GM12873 (cell line): ENCODE measurements around the gene ODAPH.

ENCODE experiments used
- TF ChIP-seq, protein P1 (sequence below): IDR thresholded peaks from 2 replicates; pipeline ENCODE4 v1.5.1; 2012; ENCODE audit warnings: low read depth, mild to moderate bottlenecking, moderate library complexity, low read length, control low read depth; ENCODE audit not compliant: insufficient read depth; ENCODE audit errors: missing control alignments

The ODAPH gene

GRCh38 chr4:75566911-75567310 is 11.0 kb downstream of the ODAPH start:
- TF ChIP-seq, protein P1, sequence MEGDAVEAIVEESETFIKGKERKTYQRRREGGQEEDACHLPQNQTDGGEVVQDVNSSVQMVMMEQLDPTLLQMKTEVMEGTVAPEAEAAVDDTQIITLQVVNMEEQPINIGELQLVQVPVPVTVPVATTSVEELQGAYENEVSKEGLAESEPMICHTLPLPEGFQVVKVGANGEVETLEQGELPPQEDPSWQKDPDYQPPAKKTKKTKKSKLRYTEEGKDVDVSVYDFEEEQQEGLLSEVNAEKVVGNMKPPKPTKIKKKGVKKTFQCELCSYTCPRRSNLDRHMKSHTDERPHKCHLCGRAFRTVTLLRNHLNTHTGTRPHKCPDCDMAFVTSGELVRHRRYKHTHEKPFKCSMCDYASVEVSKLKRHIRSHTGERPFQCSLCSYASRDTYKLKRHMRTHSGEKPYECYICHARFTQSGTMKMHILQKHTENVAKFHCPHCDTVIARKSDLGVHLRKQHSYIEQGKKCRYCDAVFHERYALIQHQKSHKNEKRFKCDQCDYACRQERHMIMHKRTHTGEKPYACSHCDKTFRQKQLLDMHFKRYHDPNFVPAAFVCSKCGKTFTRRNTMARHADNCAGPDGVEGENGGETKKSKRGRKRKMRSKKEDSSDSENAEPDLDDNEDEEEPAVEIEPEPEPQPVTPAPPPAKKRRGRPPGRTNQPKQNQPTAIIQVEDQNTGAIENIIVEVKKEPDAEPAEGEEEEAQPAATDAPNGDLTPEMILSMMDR, result no peak

DNA sequence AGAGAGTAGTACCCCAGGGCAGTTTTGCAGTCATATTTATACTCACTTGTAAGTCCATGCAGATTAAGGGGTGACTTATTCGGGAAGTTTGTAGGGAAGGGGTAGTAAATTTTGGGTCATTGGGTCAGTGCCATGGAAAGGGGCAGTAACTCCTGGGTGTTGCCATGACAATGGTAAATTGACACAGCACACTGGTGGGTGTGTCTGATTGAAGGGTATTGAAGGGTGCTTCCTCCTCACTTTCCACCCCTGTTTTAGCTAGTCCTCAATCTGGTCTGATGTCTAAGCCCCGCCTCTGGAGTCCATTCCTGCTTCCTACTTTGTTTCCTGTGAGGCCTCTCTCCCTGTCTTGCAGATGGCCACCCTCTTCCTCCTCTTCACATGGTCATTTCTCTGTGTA is 11.9 kb downstream of the ODAPH start:
- TF ChIP-seq, protein P1, result no peak

DNA sequence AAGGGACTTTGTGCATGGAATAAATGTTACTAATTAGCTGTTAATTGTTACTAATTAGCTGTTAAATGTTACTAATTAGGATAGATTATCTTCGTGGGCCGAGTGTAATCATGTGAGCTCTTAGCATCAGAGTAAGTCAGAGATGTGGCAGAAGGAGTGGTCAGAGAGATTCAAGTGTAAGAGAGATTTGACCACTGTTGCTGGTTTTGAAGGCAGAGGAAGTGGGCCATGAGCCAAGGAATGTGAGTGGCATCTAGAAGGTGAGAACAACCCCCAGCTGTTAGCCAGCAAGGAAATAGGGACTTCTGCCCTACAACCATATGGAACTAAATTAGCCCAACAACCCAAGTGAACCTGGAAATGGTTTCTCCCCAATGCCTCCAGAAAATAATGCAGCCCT is 28.2 kb downstream of the ODAPH start:
- TF ChIP-seq, protein P1, result no peak

DNA sequence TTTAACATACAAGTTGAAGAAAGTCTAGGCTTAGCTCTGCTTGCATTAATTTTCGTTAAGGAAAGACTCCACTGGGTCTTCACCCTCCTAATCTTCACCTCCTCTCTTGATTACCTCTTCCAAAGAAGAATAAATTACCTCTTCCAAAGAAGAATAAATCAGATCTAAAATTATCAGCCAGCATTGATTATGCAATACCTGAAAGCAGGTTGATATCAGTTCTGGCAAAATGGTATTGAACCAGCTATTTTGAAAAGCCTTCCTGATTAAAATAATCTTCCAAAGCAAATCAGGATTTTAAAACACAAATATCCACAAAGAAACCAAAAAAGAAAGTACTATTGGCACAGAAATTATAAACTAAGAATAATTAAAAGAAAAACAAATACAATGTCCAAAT is 37.5 kb downstream of the ODAPH start:
- TF ChIP-seq, protein P1, result no peak

DNA sequence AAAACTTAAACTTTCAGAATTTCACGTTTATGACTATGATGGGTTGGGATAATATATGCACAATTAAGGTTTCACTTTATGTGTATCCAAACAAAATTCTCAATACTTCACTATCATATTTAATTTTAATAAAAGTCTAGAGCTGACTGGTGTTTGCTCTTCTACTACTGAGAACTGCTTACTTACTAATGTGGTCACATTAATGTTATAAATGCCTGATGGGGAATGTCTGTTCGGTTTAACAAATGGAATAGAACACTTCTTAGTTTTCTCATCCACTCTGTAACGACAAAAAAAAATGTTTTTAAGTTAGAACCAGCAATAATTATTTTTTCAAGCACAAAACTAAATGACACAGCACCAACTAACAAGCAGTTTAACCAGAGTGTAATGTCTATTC is 40.2 kb downstream of the ODAPH start:
- TF ChIP-seq, protein P1, result no peak

DNA sequence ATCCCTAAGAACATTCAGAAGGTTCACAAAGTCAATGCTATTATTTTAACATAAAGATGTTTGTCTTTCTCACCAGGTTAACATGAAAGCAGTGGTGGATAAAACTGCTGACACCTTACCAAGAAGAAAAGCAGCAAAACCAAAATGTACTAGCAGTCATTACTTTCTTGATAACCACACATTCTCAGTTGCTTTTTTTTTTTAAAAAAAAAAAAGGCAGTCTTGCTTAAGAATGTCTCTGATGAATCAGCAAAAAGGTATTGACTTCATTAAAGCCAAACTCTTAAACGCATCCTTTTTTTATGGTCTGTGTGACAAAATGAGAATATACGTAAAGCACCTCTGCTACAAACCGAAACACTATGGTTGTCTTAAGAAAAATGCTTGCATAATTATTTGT is 42.5 kb downstream of the ODAPH start:
- TF ChIP-seq, protein P1, result no peak

DNA sequence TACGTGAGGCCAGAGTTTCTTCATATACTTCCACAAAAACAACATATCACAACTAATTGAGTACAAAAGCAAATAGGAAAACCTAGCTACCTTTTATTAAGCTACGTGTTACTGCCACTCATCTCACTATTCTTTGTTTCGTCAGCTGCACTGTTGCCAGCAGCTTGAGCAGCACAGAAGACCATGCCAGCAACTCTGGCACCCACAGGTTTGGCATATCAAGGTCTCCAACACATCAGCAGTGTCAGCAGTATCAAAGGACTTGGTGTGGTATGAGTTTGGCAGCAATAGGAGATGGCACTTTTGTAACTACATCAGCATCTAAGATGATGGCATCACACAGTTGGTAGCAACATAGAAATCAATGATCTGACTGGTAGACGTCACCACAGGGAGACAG is 43.8 kb downstream of the ODAPH start:
- TF ChIP-seq, protein P1, result no peak
